ENCODE results near the gene DCST2.
A peak's percentile ranks its signal among the peaks of the same experiment; 100 is the strongest.

Gene DCST2

GRCh38 chr1:155006601-155007101, 26.9 kb downstream of the DCST2 start:
- DNase-seq (ENCODE audit: extremely low read depth, low read depth) = no peak
- no peak for TF ChIP-seq CTCF (IDR thresholded peaks at IDR 0.05; ENCODE audit: low read depth, low read length, missing control alignments)
- no peak overlapping the region for H3K4me3 ChIP-seq (replicated peaks; ENCODE audit: low read depth, low read length)

GRCh38 chr1:155005076-155006011, 28.2 kb downstream of the DCST2 start:
- peak overlapping the region; percentile 93; the same call in 1 of the 2 replicates for H3K4me3 ChIP-seq (replicated peaks; ENCODE audit: low read depth, low read length)
- TF ChIP-seq CTCF (IDR thresholded peaks at IDR 0.05; ENCODE audit: low read depth, low read length, missing control alignments) = no peak
- DNase-seq (ENCODE audit: extremely low read depth, low read depth) = no peak

- no peak for DNase-seq (ENCODE audit: extremely low read depth, low read depth)
- no peak for TF ChIP-seq CTCF (IDR thresholded peaks at IDR 0.05; ENCODE audit: low read depth, low read length, missing control alignments)
- peak overlapping the region; percentile 93 for H3K4me3 ChIP-seq (replicated peaks; ENCODE audit: low read depth, low read length)
Observed at GRCh38 chr1:155004352-155005075, 29.1 kb downstream of the DCST2 start.

- H3K4me3 ChIP-seq (replicated peaks; ENCODE audit: low read depth, low read length) = peak overlapping the region; percentile 93
- TF ChIP-seq CTCF (IDR thresholded peaks at IDR 0.05; ENCODE audit: low read depth, low read length, missing control alignments) = no peak
- DNase-seq (ENCODE audit: extremely low read depth, low read depth) = no peak
Observed at GRCh38 chr1:155003766-155004351, 29.7 kb downstream of the DCST2 start.

GRCh38 chr1:155003227-155003765, 30.3 kb downstream of the DCST2 start:
- no peak for DNase-seq (ENCODE audit: extremely low read depth, low read depth)
- H3K4me3 ChIP-seq (replicated peaks; ENCODE audit: low read depth, low read length) = peak overlapping the region; percentile 93
- TF ChIP-seq CTCF (IDR thresholded peaks at IDR 0.05; ENCODE audit: low read depth, low read length, missing control alignments) = no peak

GRCh38 chr1:155002464-155003226, 30.9 kb downstream of the DCST2 start, which contains the start of gene ZBTB7B:
Gene ZBTB7B, plus strand, starts transcription at chr1:155002802. Its CDS starts 11,859 bp downstream, at chr1:155014661.
- TF ChIP-seq CTCF (IDR thresholded peaks at IDR 0.05; ENCODE audit: low read depth, low read length, missing control alignments) = no peak
- H3K4me3 ChIP-seq (replicated peaks; ENCODE audit: low read depth, low read length) = peak within 1 kb of the TSS; percentile 93
- DNase-seq (ENCODE audit: extremely low read depth, low read depth) = no peak
